GM12878 (cell line): ENCODE measurements around the gene DOK4. TPM values are rescaled to one million over a fixed set of nuclear protein-coding genes. Genes with fewer than 3 reads are reported as not detected.

Source experiments
- ATAC-seq: fragments of 200-7000 bp; cut with Tn5 transposase; 3 replicates; pipeline ENCODE4 v1.9.1; 2020; ENCODE audit warnings: mild to moderate bottlenecking, moderate library complexity
- BruUV-seq: library from RNA; stranded (reverse); fragments of 400-500 nt; replicated peaks from 2 replicates; lab custom pipeline; 2021; lab: Mats Ljungman, UMichigan
- CTCF ChIA-PET: fragments of 300-600 bp; sonication (Branson Sonifier 250); formaldehyde crosslinking; extraction: SDS; loops from one replicate; lab custom pipeline; 2021; ENCODE audit warnings: inconsistent platforms; lab: Yijun Ruan, JAX
- POLR2A ChIA-PET: fragments of 350-600 bp; formaldehyde crosslinking; extraction: SDS; loops from one replicate; lab custom pipeline; 2021; ENCODE audit warnings: inconsistent platforms; lab: Charles Lee
- RAD21 ChIA-PET: fragments of 300-600 bp; sonication (Branson Sonifier 250); formaldehyde crosslinking; loops from one replicate; lab custom pipeline; 2023; ENCODE audit warnings: antibody characterized with exemption; ENCODE audit not compliant: unreplicated experiment; lab: Charles Lee
- SMC1A ChIA-PET: fragments of 300-600 bp; sonication (Branson Sonifier 250); formaldehyde crosslinking; loops from one replicate; lab custom pipeline; 2023; ENCODE audit not compliant: unreplicated experiment, uncharacterized antibody; lab: Charles Lee
- DNase-seq: peaks from one replicate; pipeline ENCODE4 v3.0.0-alpha.2; 2011; ENCODE audit warnings: low read depth, low spot score
- FAIRE-seq: peaks from 3 replicates; lab custom pipeline; 2011; peaks lifted over from hg19 to GRCh38; lab: Jason Lieb, UNC
- H2AFZ ChIP-seq: 2 replicates; pipeline ENCODE4 v1.6.0; 2011; ENCODE audit warnings: low read depth, low read length, control low read depth; ENCODE audit not compliant: control insufficient read depth
- H3K27ac ChIP-seq: 2 replicates; pipeline ENCODE4 v1.5.1; 2011; ENCODE audit warnings: control low read depth; ENCODE audit not compliant: control insufficient read depth, insufficient read depth
- H3K27me3 ChIP-seq, 2 experiments: replicated peaks in 1 of 2; 2 replicates each; pipeline versions ENCODE4 v1.6.0 to v1.6.1; 2011; ENCODE audit warnings: low read length in 1 of 2; ENCODE audit not compliant: control insufficient read depth in 2 of 2, insufficient read depth in 2 of 2
- H3K36me3 ChIP-seq, 2 experiments: 2 replicates each; pipeline ENCODE4 v1.5.1; 2011; ENCODE audit warnings: low read length in 1 of 2; ENCODE audit not compliant: control insufficient read depth in 2 of 2, insufficient read depth in 2 of 2
- H3K4me1 ChIP-seq: 2 replicates; pipeline ENCODE4 v1.6.1; 2011; ENCODE audit warnings: mild to moderate bottlenecking, low read length, moderate library complexity, mixed read lengths; ENCODE audit not compliant: control insufficient read depth, insufficient read depth
- H3K4me2 ChIP-seq: 2 replicates; pipeline ENCODE4 v1.6.0; 2011; ENCODE audit warnings: control low read depth; ENCODE audit not compliant: control insufficient read depth, insufficient read depth
- H3K4me3 ChIP-seq: fragments of 200-600 bp; sonication (generic); 2 replicates; pipeline ENCODE4 v1.5.1; 2016
- H3K79me2 ChIP-seq: 2 replicates; pipeline ENCODE4 v1.6.0; 2011; ENCODE audit warnings: low read length; ENCODE audit not compliant: control insufficient read depth, insufficient read depth
- H3K9ac ChIP-seq: 2 replicates; pipeline ENCODE4 v1.8.0; 2011; ENCODE audit warnings: low read length, control low read depth, mixed read lengths; ENCODE audit not compliant: control insufficient read depth, insufficient read depth
- H3K9me3 ChIP-seq: replicated peaks from 3 replicates; pipeline ENCODE4 v1.5.1; 2011; ENCODE audit warnings: mild to moderate bottlenecking, low read length; ENCODE audit not compliant: control insufficient read depth, insufficient read depth
- H4K20me1 ChIP-seq: 2 replicates; pipeline ENCODE4 v1.6.0; 2011; ENCODE audit not compliant: control insufficient read depth, insufficient read depth
- BCL3 ChIP-seq: IDR thresholded peaks from 2 replicates; pipeline ENCODE4 v1.6.1; 2011; ENCODE audit warnings: borderline replicate concordance, low read depth, mild to moderate bottlenecking, moderate library complexity, low read length; ENCODE audit not compliant: insufficient read depth, poor library complexity, severe bottlenecking
- CBX3 ChIP-seq: fragments of 200-600 bp; sonication (generic); IDR thresholded peaks from 2 replicates; pipeline ENCODE4 v1.6.1; 2016; ENCODE audit warnings: low read depth, borderline replicate concordance
- CBX5 ChIP-seq: sonication (generic); IDR thresholded peaks from 2 replicates; pipeline ENCODE4 v1.6.1; 2016; ENCODE audit warnings: low read depth, moderate library complexity, mild to moderate bottlenecking, inconsistent platforms
- CHD2 ChIP-seq: IDR thresholded peaks from 2 replicates; pipeline ENCODE4 v1.6.1; 2011; ENCODE audit warnings: low read depth, low read length, improper control_type of control experiment, borderline replicate concordance
- CREM ChIP-seq: IDR thresholded peaks from 2 replicates; pipeline ENCODE4 v1.6.1; 2014; ENCODE audit warnings: antibody characterized with exemption, low read depth
- EGR1 ChIP-seq, 2 experiments: IDR thresholded peaks; 1 replicate in 1 of 2; 2 replicates in 1 of 2; pipeline ENCODE4 v1.6.1; 2011 to 2012; ENCODE audit warnings: low read depth in 2 of 2, low read length in 2 of 2, borderline replicate concordance in 1 of 2, mild to moderate bottlenecking in 1 of 2, moderate library complexity in 1 of 2
- FOXM1 ChIP-seq: IDR thresholded peaks from 2 replicates; pipeline ENCODE4 v1.6.1; 2012; ENCODE audit warnings: low read depth, mild to moderate bottlenecking, inconsistent platforms, low read length, moderate library complexity
- ZNF217 ChIP-seq: fragments of 450-650 bp; IDR thresholded peaks from 2 replicates; pipeline ENCODE4 v1.6.1; 2017; ENCODE audit warnings: antibody characterized with exemption, mild to moderate bottlenecking
- WGBS: methylation state at CpG from one replicate; pipeline ENCODE4 v1.1.6; 2016; ENCODE audit warnings: low lambda C conversion rate; ENCODE audit not compliant: insufficient replicate concordance, insufficient coverage; ENCODE audit errors: missing lambda C conversion rate; 5-methylcytosine and 5-hydroxymethylcytosine counted together
- in situ Hi-C: fragments of 300-500 bp; cut with MboI; formaldehyde crosslinking; loops from 9 replicates; pipeline ENCODE4 v1.14.3; 2018; ENCODE audit warnings: mixed read lengths
- intact Hi-C: fragments of 100-400 bp; cut with micrococcal nuclease; formaldehyde crosslinking; loops from one replicate; pipeline ENCODE4 v1.14.2; 2022; ENCODE audit not compliant: unreplicated experiment
- polyA plus RNA-seq, 11 experiments: library from polyadenylated mRNA; depleted of rRNA in 4 of 11; unstranded in 6 of 11; stranded (reverse) in 5 of 11; fragments of >200 nt; fragmentation: Nextera tagmentation in 4 of 11; fragmentation: Illumina TruSeq in 1 of 11; extraction: Ambion mirVana in 4 of 11; extraction: Trizol in 1 of 11; gene quantifications; 1 replicate in 1 of 11; 2 replicates in 10 of 11; pipeline versions ENCODE4 v1.2.1 to v1.2.3, GENCODE V29; 2011 to 2016; ENCODE audit warnings: inconsistent platforms in 2 of 11, missing spikeins in 2 of 11, low read depth in 1 of 11
- total RNA-seq, 4 experiments: library from RNA; depleted of rRNA in 3 of 4; stranded (reverse); fragments of >200 nt in 3 of 4; fragmentation: Illumina TruSeq in 1 of 4; extraction: Trizol in 1 of 4; gene quantifications; 2 replicates each; pipeline versions ENCODE4 v1.2.1 to v1.2.3, GENCODE V29; 2013 to 2021
- TF ChIP-seq, protein P1 (sequence below): IDR thresholded peaks from 2 replicates; pipeline ENCODE4 v1.6.1; 2012; ENCODE audit warnings: improper control_type of control experiment, low read depth, low read length; ENCODE audit not compliant: insufficient replicate concordance
- TF ChIP-seq, protein P2 (sequence below): IDR thresholded peaks from 2 replicates; pipeline ENCODE4 v1.6.1; 2012; ENCODE audit warnings: mild to moderate bottlenecking, low read depth, low read length

DOK4 gene
- total and polyA plus RNA-seq, 10 of the 15 experiments (the other 5 are each of a cell fraction or from before 2014, with no cell fraction given): 0.20 to 7.0 (median 2.4) TPM; not detected in 1

- TF ChIP-seq ZNF217: no peak
- no peak for TF ChIP-seq BCL3
- TF ChIP-seq CHD2: no peak
Measured at GRCh38 chr16:57427824-57428223, 58.5 kb downstream of the DOK4 start (continued).

DNA sequence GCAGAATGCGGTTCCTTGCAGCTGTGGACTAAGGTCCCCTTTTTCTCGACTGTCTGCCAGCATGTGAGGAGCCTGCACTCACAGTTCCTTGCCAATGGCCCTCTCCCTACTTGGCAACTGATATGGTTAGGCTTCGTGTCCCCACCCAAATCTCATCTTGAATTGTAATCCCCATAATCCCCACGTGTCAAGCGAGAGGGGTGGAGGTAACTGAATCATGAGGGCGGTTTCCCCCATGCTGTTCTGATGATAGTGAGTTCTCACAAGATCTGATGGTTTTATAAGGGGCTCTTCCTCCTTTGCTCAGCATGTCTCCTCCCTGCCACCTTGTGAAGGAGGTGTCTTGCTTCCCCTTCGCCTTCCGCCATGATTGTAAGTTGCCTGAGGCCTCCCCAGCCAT, 59.0 kb downstream of the DOK4 start:
- H3K9me3 ChIP-seq: no peaks in the 10 kb centered on the region
- H3K79me2 ChIP-seq: no peaks in the 10 kb centered on the region
- no peaks in the 10 kb centered on the region for H4K20me1 ChIP-seq
- no peak for DNase-seq
- no peak overlapping the region for H3K27ac ChIP-seq
- FAIRE-seq: no peak
- POLR2A ChIA-PET: no interaction called here
- WGBS: 93% methylated on average over 8 of the region's 8 CpGs
- peaks cover 11 to 12% of the 10 kb centered on the region in 2 experiments for H3K36me3 ChIP-seq
- RAD21 ChIA-PET: interaction anchor here (0.7 to 1.5 kb wide), 2 partner anchors 10 to 626 kb away, joined by 3 to 4 read pairs; no protein-coding TSS in a partner anchor
- SMC1A ChIA-PET: interaction anchor here (0.9 kb wide), 1 partner anchor 10 kb away, joined by 5 read pairs; no protein-coding TSS in a partner anchor
- H2AFZ ChIP-seq: no peak overlapping the region
- no peaks in the 10 kb centered on the region for H3K4me1 ChIP-seq
- intact Hi-C loops (no loop called here), in situ Hi-C loops (no loop called here)
- no peak for ATAC-seq
- H3K4me2 ChIP-seq: no peak overlapping the region
- H3K27me3 ChIP-seq: no peaks in the 10 kb centered on the region
- H3K4me3 ChIP-seq: no peak overlapping the region
- H3K9ac ChIP-seq: no peak overlapping the region
- no TSS peak for BruUV-seq
- CTCF ChIA-PET: interaction anchor here (1.2 kb wide), 1 partner anchor 9 kb away, joined by 3 read pairs; no protein-coding TSS in a partner anchor
- TF ChIP-seq CBX5: no peak
- TF ChIP-seq, protein P1, sequence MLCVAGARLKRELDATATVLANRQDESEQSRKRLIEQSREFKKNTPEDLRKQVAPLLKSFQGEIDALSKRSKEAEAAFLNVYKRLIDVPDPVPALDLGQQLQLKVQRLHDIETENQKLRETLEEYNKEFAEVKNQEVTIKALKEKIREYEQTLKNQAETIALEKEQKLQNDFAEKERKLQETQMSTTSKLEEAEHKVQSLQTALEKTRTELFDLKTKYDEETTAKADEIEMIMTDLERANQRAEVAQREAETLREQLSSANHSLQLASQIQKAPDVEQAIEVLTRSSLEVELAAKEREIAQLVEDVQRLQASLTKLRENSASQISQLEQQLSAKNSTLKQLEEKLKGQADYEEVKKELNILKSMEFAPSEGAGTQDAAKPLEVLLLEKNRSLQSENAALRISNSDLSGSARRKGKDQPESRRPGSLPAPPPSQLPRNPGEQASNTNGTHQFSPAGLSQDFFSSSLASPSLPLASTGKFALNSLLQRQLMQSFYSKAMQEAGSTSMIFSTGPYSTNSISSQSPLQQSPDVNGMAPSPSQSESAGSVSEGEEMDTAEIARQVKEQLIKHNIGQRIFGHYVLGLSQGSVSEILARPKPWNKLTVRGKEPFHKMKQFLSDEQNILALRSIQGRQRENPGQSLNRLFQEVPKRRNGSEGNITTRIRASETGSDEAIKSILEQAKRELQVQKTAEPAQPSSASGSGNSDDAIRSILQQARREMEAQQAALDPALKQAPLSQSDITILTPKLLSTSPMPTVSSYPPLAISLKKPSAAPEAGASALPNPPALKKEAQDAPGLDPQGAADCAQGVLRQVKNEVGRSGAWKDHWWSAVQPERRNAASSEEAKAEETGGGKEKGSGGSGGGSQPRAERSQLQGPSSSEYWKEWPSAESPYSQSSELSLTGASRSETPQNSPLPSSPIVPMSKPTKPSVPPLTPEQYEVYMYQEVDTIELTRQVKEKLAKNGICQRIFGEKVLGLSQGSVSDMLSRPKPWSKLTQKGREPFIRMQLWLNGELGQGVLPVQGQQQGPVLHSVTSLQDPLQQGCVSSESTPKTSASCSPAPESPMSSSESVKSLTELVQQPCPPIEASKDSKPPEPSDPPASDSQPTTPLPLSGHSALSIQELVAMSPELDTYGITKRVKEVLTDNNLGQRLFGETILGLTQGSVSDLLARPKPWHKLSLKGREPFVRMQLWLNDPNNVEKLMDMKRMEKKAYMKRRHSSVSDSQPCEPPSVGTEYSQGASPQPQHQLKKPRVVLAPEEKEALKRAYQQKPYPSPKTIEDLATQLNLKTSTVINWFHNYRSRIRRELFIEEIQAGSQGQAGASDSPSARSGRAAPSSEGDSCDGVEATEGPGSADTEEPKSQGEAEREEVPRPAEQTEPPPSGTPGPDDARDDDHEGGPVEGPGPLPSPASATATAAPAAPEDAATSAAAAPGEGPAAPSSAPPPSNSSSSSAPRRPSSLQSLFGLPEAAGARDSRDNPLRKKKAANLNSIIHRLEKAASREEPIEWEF: no peak
- no peak for TF ChIP-seq FOXM1
- no peak for TF ChIP-seq BCL3
- TF ChIP-seq, protein P2, sequence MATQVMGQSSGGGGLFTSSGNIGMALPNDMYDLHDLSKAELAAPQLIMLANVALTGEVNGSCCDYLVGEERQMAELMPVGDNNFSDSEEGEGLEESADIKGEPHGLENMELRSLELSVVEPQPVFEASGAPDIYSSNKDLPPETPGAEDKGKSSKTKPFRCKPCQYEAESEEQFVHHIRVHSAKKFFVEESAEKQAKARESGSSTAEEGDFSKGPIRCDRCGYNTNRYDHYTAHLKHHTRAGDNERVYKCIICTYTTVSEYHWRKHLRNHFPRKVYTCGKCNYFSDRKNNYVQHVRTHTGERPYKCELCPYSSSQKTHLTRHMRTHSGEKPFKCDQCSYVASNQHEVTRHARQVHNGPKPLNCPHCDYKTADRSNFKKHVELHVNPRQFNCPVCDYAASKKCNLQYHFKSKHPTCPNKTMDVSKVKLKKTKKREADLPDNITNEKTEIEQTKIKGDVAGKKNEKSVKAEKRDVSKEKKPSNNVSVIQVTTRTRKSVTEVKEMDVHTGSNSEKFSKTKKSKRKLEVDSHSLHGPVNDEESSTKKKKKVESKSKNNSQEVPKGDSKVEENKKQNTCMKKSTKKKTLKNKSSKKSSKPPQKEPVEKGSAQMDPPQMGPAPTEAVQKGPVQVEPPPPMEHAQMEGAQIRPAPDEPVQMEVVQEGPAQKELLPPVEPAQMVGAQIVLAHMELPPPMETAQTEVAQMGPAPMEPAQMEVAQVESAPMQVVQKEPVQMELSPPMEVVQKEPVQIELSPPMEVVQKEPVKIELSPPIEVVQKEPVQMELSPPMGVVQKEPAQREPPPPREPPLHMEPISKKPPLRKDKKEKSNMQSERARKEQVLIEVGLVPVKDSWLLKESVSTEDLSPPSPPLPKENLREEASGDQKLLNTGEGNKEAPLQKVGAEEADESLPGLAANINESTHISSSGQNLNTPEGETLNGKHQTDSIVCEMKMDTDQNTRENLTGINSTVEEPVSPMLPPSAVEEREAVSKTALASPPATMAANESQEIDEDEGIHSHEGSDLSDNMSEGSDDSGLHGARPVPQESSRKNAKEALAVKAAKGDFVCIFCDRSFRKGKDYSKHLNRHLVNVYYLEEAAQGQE: no peak
- no peak for TF ChIP-seq CREM
- no peak for TF ChIP-seq EGR1 (IDR thresholded peaks at IDR 0.05; ENCODE audit: borderline replicate concordance in 1 of 2, low read depth in 2 of 2, low read length in 2 of 2)
- no peak for TF ChIP-seq CBX3
